IMR-90 (cell line): ENCODE data around the gene TTC7B. TPM values are rescaled to one million over a fixed set of nuclear protein-coding genes. Genes with fewer than 3 reads are reported as not detected.

Experiments used
- ATAC-seq: fragments of 200-7000 bp; cut with Tn5 transposase; 2 replicates; pipeline ENCODE4 v1.9.1; 2020; ENCODE audit warnings: low read depth, mild to moderate bottlenecking, moderate library complexity
- BruUV-seq: library from RNA; stranded (reverse); fragments of 400-500 nt; replicated peaks from 2 replicates; lab custom pipeline; 2021; lab: Mats Ljungman, UMichigan
- CTCF ChIA-PET: fragments of 300-600 bp; formaldehyde crosslinking; extraction: SDS; loops from one replicate; lab custom pipeline; 2021; ENCODE audit warnings: antibody characterized with exemption; lab: Yijun Ruan, JAX
- POLR2A ChIA-PET: fragments of 300-600 bp; sonication (Branson Sonifier 250); formaldehyde crosslinking; loops from one replicate; lab custom pipeline; 2022; ENCODE audit warnings: antibody characterized with exemption; ENCODE audit not compliant: unreplicated experiment; lab: Charles Lee
- DNase-seq: peaks from one replicate; pipeline ENCODE4 v3.0.0; 2013
- H2AFZ ChIP-seq: replicated peaks from 2 replicates; pipeline ENCODE3; 2013; ENCODE audit warnings: low read length, mild to moderate bottlenecking; ENCODE audit not compliant: poor library complexity
- H2AK5ac ChIP-seq: 2 replicates; pipeline ENCODE4 v1.6.1; 2013; ENCODE audit warnings: low read depth, low read length, inconsistent platforms
- H2AK9ac ChIP-seq: replicated peaks from 2 replicates; pipeline ENCODE3; 2013; ENCODE audit warnings: mild to moderate bottlenecking, low read depth, low read length, moderate library complexity; ENCODE audit not compliant: poor library complexity
- H2BK120ac ChIP-seq: 2 replicates; pipeline ENCODE4 v1.6.1; 2013; ENCODE audit warnings: low read depth, low read length, inconsistent platforms
- H2BK15ac ChIP-seq: 3 replicates; pipeline ENCODE4 v1.6.1; 2013; ENCODE audit warnings: low read depth, low read length, inconsistent platforms
- H2BK20ac ChIP-seq: 2 replicates; pipeline ENCODE4 v1.6.1; 2013; ENCODE audit warnings: low read depth, mild to moderate bottlenecking, inconsistent platforms, low read length, moderate library complexity
- H2BK5ac ChIP-seq: 2 replicates; pipeline ENCODE4 v1.6.1; 2013; ENCODE audit warnings: mild to moderate bottlenecking, low read depth, low read length, inconsistent platforms; ENCODE audit not compliant: poor library complexity, severe bottlenecking
- H3K14ac ChIP-seq: replicated peaks from 2 replicates; pipeline ENCODE4 v1.6.1; 2013; ENCODE audit warnings: low read depth, low read length, inconsistent platforms
- H3K18ac ChIP-seq: 2 replicates; pipeline ENCODE4 v1.6.1; 2013; ENCODE audit warnings: low read depth, low read length, control low read depth
- H3K23ac ChIP-seq: 2 replicates; pipeline ENCODE4 v1.6.1; 2013; ENCODE audit warnings: low read depth, low read length, inconsistent platforms
- H3K27ac ChIP-seq: 2 replicates; pipeline ENCODE4 v1.5.1; 2013; ENCODE audit warnings: mild to moderate bottlenecking, control low read depth, low read length; ENCODE audit not compliant: insufficient read depth
- H3K27me3 ChIP-seq: 2 replicates; pipeline ENCODE4 v1.6.1; 2013; ENCODE audit warnings: low read length; ENCODE audit not compliant: control insufficient read depth, insufficient read depth
- H3K36me3 ChIP-seq: 2 replicates; pipeline ENCODE4 v1.6.1; 2013; ENCODE audit warnings: low read length, mixed read lengths; ENCODE audit not compliant: control insufficient read depth, insufficient read depth
- H3K4ac ChIP-seq: 2 replicates; pipeline ENCODE4 v1.6.1; 2013; ENCODE audit warnings: low read depth, low read length, inconsistent platforms
- H3K4me1 ChIP-seq: 2 replicates; pipeline ENCODE4 v1.6.1; 2013; ENCODE audit warnings: low read length, mixed read lengths; ENCODE audit not compliant: control insufficient read depth, insufficient read depth
- H3K4me2 ChIP-seq: 2 replicates; pipeline ENCODE4 v1.6.1; 2013; ENCODE audit warnings: low read depth, mild to moderate bottlenecking, control low read depth, low read length, moderate library complexity
- H3K4me3 ChIP-seq: 2 replicates; pipeline ENCODE4 v1.5.1; 2013; ENCODE audit warnings: low read depth, mild to moderate bottlenecking, control low read depth, low read length, moderate library complexity; ENCODE audit not compliant: insufficient read depth
- H3K56ac ChIP-seq: 2 replicates; pipeline ENCODE4 v1.6.1; 2013; ENCODE audit warnings: low read length, inconsistent platforms; ENCODE audit not compliant: insufficient read depth; ENCODE audit errors: extremely low read depth
- H3K79me1 ChIP-seq, 2 experiments: 2 replicates each; pipeline ENCODE4 v1.6.1; 2013; ENCODE audit warnings: low read length in 2 of 2, inconsistent platforms in 1 of 2, low read depth in 1 of 2
- H3K9ac ChIP-seq: 2 replicates; pipeline ENCODE4 v1.6.1; 2013; ENCODE audit warnings: low read depth, low read length, control low read depth
- H3K9me1 ChIP-seq: 2 replicates; pipeline ENCODE4 v1.6.1; 2013; ENCODE audit warnings: low read length, inconsistent platforms; ENCODE audit not compliant: insufficient read depth
- H3K9me3 ChIP-seq: 2 replicates; pipeline ENCODE4 v1.6.1; 2013; ENCODE audit warnings: low read length; ENCODE audit not compliant: control insufficient read depth, insufficient read depth
- H4K20me1 ChIP-seq: 2 replicates; pipeline ENCODE4 v1.6.1; 2013; ENCODE audit warnings: low read length, inconsistent platforms; ENCODE audit not compliant: insufficient read depth
- H4K5ac ChIP-seq: 2 replicates; pipeline ENCODE4 v1.6.1; 2013; ENCODE audit warnings: mild to moderate bottlenecking, low read depth, low read length, control low read depth
- H4K8ac ChIP-seq, 2 experiments: 2 replicates each; pipeline ENCODE4 v1.6.1; 2013; ENCODE audit warnings: low read depth in 2 of 2, low read length in 2 of 2, control low read depth in 1 of 2, inconsistent platforms in 1 of 2
- H4K91ac ChIP-seq: 2 replicates; pipeline ENCODE4 v1.6.1; 2013; ENCODE audit warnings: low read depth, low read length, inconsistent platforms; ENCODE audit not compliant: insufficient read depth
- BHLHE40 ChIP-seq: fragments of 150-350 bp; IDR thresholded peaks from 2 replicates; pipeline ENCODE4 v1.6.1; 2016; ENCODE audit warnings: mild to moderate bottlenecking, low read depth, low read length
- POLR2A ChIP-seq: IDR thresholded peaks from 2 replicates; pipeline ENCODE4 v1.6.1; 2012; ENCODE audit warnings: mild to moderate bottlenecking, low read depth, low read length
- RCOR1 ChIP-seq: IDR thresholded peaks from 2 replicates; pipeline ENCODE4 v1.6.1; 2012; ENCODE audit warnings: mild to moderate bottlenecking, low read length, improper control_type of control experiment; ENCODE audit not compliant: insufficient replicate concordance
- WGBS, 2 experiments: methylation state at CpG; one replicate each; pipeline versions ENCODE4 v1.1.5 to v1.1.7; 2013; ENCODE audit warnings: missing lambda C conversion rate in 2 of 2; ENCODE audit not compliant: insufficient read length in 1 of 2; ENCODE audit errors: extremely low coverage in 2 of 2; 5-methylcytosine and 5-hydroxymethylcytosine counted together
- dilution Hi-C: fragments of 300-500 bp; cut with HindIII; formaldehyde crosslinking; loops from one replicate; pipeline ENCODE4 v1.14.3; 2018; ENCODE audit warnings: low sequenced_read_pairs; ENCODE audit not compliant: unreplicated experiment
- in situ Hi-C: fragments of 300-500 bp; cut with MboI; formaldehyde crosslinking; loops from 3 replicates; pipeline ENCODE4 v1.14.3; 2019; ENCODE audit warnings: low sequenced_read_pairs, inconsistent platforms, mixed read lengths
- intact Hi-C: fragments of 100-400 bp; cut with micrococcal nuclease; formaldehyde crosslinking; loops from 2 replicates; pipeline ENCODE4 v1.10.0; 2022
- polyA plus RNA-seq, 3 experiments: library from polyadenylated mRNA; depleted of rRNA; stranded (reverse); fragments of >200 nt; gene quantifications; 2 replicates each; pipeline ENCODE4 v1.2.3, GENCODE V29; 2012; ENCODE audit warnings: low replicate concordance in 1 of 3
- total RNA-seq: library from RNA; depleted of rRNA; stranded (reverse); fragments of >200 nt; gene quantifications from 2 replicates; pipeline ENCODE4 v1.2.3, GENCODE V29; 2012

TTC7B gene
- total and polyA plus RNA-seq, 2 of the 4 experiments (the other 2 are of a cell fraction), result 18.1 to 35.3 TPM

DNA sequence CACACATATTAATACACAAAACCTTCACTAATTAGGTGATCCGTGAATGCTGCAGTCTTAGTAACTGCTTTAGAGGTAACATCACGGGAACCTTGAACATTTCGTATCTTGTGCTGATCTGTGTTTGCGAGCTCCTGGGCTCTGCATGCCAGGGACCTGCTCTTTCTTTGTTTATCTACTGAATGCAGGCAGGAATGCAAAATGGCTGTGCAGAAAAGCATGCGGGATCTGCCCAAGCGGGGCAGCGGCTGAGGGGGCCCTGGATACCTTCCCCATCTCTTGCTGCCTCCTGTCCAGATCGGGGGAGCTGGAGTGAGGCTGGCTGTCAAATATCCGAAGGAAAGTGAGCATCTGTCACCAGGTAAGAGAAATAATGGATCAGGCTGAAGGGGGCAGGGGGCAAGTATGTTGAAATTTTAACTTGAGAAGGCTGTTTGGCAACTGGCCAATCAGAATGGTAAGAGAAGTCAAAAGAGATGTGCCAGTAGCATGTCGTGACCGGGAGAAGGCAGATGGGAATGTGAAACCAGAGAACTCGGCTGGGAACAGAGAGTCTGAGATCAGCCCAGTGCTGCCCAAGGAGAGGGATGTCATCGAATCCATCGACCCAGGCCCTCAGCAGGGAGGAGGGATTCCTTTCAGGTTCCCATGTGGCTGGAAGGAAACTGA is 191.4 kb downstream of the TTC7B start (continued):
- TF ChIP-seq RCOR1, result no peak

DNA sequence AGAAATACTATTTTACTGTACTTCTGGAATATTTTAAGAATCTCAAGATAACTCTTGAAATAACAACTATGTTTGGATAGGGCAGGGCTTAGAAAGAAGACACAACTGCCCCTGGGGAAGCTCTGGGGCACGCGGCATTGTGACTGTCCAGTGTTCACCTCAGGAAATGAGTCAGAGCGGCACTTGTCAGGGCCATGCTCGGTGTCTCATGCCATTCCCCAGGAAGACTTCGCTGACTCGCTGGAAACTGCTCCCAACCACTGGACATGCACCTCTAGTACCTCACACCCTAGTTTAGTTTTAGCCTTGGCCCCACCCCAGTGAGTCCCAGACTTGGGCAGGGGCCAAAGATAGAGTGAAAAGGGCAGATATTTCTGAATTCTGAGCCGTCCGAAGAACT is 192.0 kb downstream of the TTC7B start:
- Histone ChIP-seq H3K27ac (no peak overlapping the region), H3K9me3 (no peaks in the 10 kb centered on the region), H4K5ac (no peak overlapping the region), H3K9ac (no peak overlapping the region), H4K20me1 (no peaks in the 10 kb centered on the region), H3K18ac (no peak overlapping the region), H2BK120ac (no peak overlapping the region), H3K56ac (no peak overlapping the region), H3K4ac (no peak overlapping the region), H4K8ac (no peak overlapping the region), H4K91ac (no peak overlapping the region), H3K27me3 (no peaks in the 10 kb centered on the region), H2BK15ac (no peak overlapping the region), H3K79me1 (0 out of 4 replicates have a peak, but pooled peaks cover 0 to 2% of the 10 kb centered on the region in 2 experiments), H2AFZ (no peak overlapping the region), H2BK5ac (no peak overlapping the region), H2AK9ac (no peak overlapping the region), H3K36me3 (no peaks in the 10 kb centered on the region), H3K9me1 (peaks cover 11% of the 10 kb centered on the region; the same call in 1 of the 2 replicates), H3K14ac (no peak overlapping the region), H2BK20ac (no peak overlapping the region), H3K4me3 (no peak overlapping the region), H2AK5ac (no peak overlapping the region), H3K23ac (no peak overlapping the region), H3K4me1 (peaks cover 10% of the 10 kb centered on the region), H3K4me2 (no peak overlapping the region)
- WGBS, 2 experiments, result no CpG with 5 or more reads among the region's 8 CpGs
- dilution Hi-C loops, result no loop called here
- CTCF ChIA-PET, result no interaction called here
- ATAC-seq (peak; percentile 55; the same call in 1 of the 2 replicates), DNase-seq (peak; percentile 62)
- POLR2A ChIA-PET, result no interaction called here
- in situ Hi-C loops, result no loop called here
- intact Hi-C loops, result no loop called here
- TF ChIP-seq BHLHE40, result 0 out of 2 replicates have a peak, but pooled peaks have one; percentile 47
- TF ChIP-seq POLR2A, result no peak
- BruUV-seq, result no TSS peak
